22Rv1 (cell line): Measurements from ENCODE around the gene TRDMT1.

Experiments
- H3K27ac ChIP-seq: fragments of 450-650 bp; 2 replicates; pipeline ENCODE4 v1.5.1; 2017
- CTCF ChIP-seq: fragments of 450-650 bp; IDR thresholded peaks from 2 replicates; pipeline ENCODE4 v1.5.1; 2017; ENCODE audit warnings: mild to moderate bottlenecking
- ZFX ChIP-seq: fragments of 450-650 bp; IDR thresholded peaks from 2 replicates; pipeline ENCODE4 v1.6.1; 2017; ENCODE audit warnings: antibody characterized with exemption, borderline replicate concordance

The TRDMT1 gene

GRCh38 chr10:17101257-17101909, 100.1 kb downstream of the TRDMT1 start:
- H3K27ac ChIP-seq = no peak overlapping the region
- TF ChIP-seq CTCF (no peak), ZFX (no peak)

- no peak for TF ChIP-seq ZFX
- TF ChIP-seq CTCF = no peak
- H3K27ac ChIP-seq = no peak overlapping the region
Measured at GRCh38 chr10:17100586-17100985, 100.9 kb downstream of the TRDMT1 start.

- no peak for TF ChIP-seq ZFX
- no peak for TF ChIP-seq CTCF
- no peak overlapping the region for H3K27ac ChIP-seq
Measured at GRCh38 chr10:17098012-17098411, 103.5 kb downstream of the TRDMT1 start.
